Right atrium auricular region (tissue), 2 donors: ENCODE measurements around the gene PPP4R1. TPM values are rescaled to one million over a fixed set of nuclear protein-coding genes. Genes with fewer than 3 reads are reported as not detected.

Source experiments
- DNase-seq: peaks from one replicate; pipeline ENCODE4 v3.0.0-alpha.2; 2019; ENCODE audit warnings: low spot score
- H3K27ac ChIP-seq, 2 donors: fragments of 200-600 bp; sonication (generic); 1 replicate in 1 of 2; 2 replicates in 1 of 2; pipeline ENCODE4 v1.5.1; 2016 to 2019
- H3K27me3 ChIP-seq, 2 donors: fragments of 200-600 bp; sonication (generic); one replicate each; pipeline versions ENCODE4 v1.5.1 to v1.6.0; 2017 to 2019
- H3K36me3 ChIP-seq: fragments of 200-600 bp; sonication (generic); one replicate; pipeline ENCODE4 v1.5.1; 2016
- H3K4me1 ChIP-seq, 2 donors: fragments of 200-600 bp; sonication (generic); one replicate each; pipeline versions ENCODE4 v1.5.1 to v1.6.0; 2017 to 2019
- H3K4me3 ChIP-seq, 2 donors: fragments of 200-600 bp; sonication (generic); 1 replicate in 1 of 2; 2 replicates in 1 of 2; pipeline ENCODE4 v1.5.1; 2017 to 2019; ENCODE audit warnings: mild to moderate bottlenecking in 1 of 2, moderate library complexity in 1 of 2
- H3K9me3 ChIP-seq, 2 donors: fragments of 200-600 bp; sonication (generic); one replicate each; pipeline ENCODE4 v1.5.1; 2019
- total RNA-seq, 2 donors: library from RNA; depleted of rRNA; stranded (reverse); fragments of >200 nt; gene quantifications; one replicate each; pipeline ENCODE4 v1.1.0, GENCODE V29; 2016
- TF ChIP-seq, protein P1 (sequence below), 2 donors: fragments of 200-600 bp; sonication (generic); IDR thresholded peaks; one replicate each; pipeline ENCODE4 v1.5.1; 2019; ENCODE audit warnings: antibody characterized with exemption in 2 of 2

Gene PPP4R1
- total RNA-seq, 2 donors from 2014 or later: 38.9 to 51.4 TPM

DNA sequence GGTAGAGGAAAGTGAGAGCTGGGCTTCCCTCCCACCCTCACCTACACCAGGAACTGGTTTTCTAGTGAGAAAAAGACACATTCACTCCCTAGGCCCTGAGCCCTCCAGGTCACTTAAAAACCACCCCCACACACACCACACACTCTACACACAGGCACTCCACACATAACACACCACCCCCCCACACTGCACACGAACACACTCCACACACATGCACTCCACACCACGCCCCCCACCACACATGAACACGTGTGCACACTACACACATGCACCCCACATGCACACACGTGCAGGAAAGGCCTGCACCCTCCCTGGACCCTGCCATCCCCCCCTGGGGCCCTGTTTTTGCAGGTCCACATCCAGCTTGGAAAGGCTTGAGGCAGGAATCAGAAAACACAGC, 71.4 kb downstream of the PPP4R1 start:
- DNase-seq: no peak
- no peaks in the 10 kb centered on the region for H3K9me3 ChIP-seq
- TF ChIP-seq, protein P1, sequence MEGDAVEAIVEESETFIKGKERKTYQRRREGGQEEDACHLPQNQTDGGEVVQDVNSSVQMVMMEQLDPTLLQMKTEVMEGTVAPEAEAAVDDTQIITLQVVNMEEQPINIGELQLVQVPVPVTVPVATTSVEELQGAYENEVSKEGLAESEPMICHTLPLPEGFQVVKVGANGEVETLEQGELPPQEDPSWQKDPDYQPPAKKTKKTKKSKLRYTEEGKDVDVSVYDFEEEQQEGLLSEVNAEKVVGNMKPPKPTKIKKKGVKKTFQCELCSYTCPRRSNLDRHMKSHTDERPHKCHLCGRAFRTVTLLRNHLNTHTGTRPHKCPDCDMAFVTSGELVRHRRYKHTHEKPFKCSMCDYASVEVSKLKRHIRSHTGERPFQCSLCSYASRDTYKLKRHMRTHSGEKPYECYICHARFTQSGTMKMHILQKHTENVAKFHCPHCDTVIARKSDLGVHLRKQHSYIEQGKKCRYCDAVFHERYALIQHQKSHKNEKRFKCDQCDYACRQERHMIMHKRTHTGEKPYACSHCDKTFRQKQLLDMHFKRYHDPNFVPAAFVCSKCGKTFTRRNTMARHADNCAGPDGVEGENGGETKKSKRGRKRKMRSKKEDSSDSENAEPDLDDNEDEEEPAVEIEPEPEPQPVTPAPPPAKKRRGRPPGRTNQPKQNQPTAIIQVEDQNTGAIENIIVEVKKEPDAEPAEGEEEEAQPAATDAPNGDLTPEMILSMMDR (IDR thresholded peaks at IDR 0.05): no peak

DNA sequence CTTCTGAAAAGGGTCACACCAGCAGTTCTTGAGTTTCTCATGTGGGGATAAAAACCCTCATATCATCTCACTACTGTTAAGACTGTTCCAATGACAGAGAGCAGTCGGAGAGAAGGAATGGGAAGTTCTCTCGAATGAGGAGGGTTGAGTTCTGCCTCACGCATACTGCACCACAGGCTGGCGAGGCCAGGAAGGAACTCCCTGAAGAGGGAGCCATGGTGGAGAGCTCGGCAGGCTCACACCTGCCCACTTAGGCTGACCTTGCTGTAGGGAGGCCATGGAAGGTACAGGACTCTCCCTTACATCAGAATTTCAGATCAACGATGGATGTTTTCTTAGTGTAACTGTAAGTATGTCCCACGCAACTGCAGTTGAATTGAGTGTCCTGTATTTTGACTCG, 74.4 kb downstream of the PPP4R1 start:
- Histone ChIP-seq H3K9me3 (no peaks in the 10 kb centered on the region), H3K36me3 (peaks cover 37% of the 10 kb centered on the region), H3K4me1 (peaks cover 0 to 4% of the 10 kb centered on the region in 2 donors), H3K4me3 (no peak overlapping the region), H3K27ac (no peak overlapping the region), H3K27me3 (no peaks in the 10 kb centered on the region)
- DNase-seq: no peak
- TF ChIP-seq, protein P1 (IDR thresholded peaks at IDR 0.05): no peak

More for the DNA sequence above, 71.4 kb downstream of the PPP4R1 start:
- peaks cover 42% of the 10 kb centered on the region for H3K36me3 ChIP-seq
- H3K4me3 ChIP-seq: no peak overlapping the region
- no peaks in the 10 kb centered on the region for H3K27me3 ChIP-seq
- H3K4me1 ChIP-seq: no peaks in the 10 kb centered on the region
- H3K27ac ChIP-seq: no peak overlapping the region

DNA sequence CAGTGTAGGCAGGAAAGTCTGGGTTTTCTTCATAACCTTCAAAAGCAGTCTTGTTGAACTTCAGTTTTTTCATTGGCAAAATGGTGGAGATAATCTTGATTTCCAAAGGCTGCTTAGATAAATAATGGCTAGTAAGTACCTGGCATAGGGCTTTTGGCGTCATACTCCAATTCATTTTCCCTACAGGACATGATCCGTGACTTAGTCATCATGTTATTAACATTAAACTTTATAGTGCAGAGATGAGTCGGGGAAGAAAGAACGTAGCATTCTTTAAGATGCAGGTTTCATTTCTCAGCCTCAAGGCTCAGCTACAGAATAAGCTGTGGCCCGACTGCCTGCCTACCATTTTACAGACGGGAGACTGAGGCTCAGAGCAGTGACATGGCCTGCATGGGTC, 75.1 kb downstream of the PPP4R1 start:
- no peak for DNase-seq
- Histone ChIP-seq H3K9me3 (no peaks in the 10 kb centered on the region), H3K36me3 (peaks cover 42% of the 10 kb centered on the region), H3K4me3 (no peak overlapping the region), H3K4me1 (peaks cover 0 to 4% of the 10 kb centered on the region in 2 donors), H3K27ac (no peak overlapping the region), H3K27me3 (no peaks in the 10 kb centered on the region)
- TF ChIP-seq, protein P1 (IDR thresholded peaks at IDR 0.05): no peak

DNA sequence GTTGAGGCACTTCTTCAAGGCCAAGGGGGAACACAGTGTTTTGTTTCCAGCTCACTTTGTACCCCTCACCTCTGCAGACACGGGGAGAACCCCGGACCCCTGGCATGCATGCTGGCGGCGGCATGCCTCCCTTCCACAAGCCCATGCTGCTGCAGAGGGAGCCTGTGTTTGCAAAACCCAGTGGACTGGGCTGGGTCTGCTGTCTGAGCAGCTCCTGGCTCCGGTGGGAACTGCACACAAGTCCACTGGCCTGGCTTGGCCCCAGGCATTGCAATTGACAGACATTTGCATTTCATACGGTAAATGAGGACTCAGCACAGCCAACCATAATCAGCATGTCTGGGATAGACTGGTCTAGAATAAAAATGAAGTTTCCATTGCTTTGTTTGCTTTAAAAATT, 76.7 kb downstream of the PPP4R1 start:
- Histone ChIP-seq H3K4me1 (peaks cover 0 to 4% of the 10 kb centered on the region in 2 donors), H3K27me3 (no peaks in the 10 kb centered on the region), H3K9me3 (no peaks in the 10 kb centered on the region), H3K36me3 (peaks cover 53% of the 10 kb centered on the region), H3K27ac (no peak overlapping the region), H3K4me3 (no peak overlapping the region)
- no peak for DNase-seq
- TF ChIP-seq, protein P1 (IDR thresholded peaks at IDR 0.05): no peak

DNA sequence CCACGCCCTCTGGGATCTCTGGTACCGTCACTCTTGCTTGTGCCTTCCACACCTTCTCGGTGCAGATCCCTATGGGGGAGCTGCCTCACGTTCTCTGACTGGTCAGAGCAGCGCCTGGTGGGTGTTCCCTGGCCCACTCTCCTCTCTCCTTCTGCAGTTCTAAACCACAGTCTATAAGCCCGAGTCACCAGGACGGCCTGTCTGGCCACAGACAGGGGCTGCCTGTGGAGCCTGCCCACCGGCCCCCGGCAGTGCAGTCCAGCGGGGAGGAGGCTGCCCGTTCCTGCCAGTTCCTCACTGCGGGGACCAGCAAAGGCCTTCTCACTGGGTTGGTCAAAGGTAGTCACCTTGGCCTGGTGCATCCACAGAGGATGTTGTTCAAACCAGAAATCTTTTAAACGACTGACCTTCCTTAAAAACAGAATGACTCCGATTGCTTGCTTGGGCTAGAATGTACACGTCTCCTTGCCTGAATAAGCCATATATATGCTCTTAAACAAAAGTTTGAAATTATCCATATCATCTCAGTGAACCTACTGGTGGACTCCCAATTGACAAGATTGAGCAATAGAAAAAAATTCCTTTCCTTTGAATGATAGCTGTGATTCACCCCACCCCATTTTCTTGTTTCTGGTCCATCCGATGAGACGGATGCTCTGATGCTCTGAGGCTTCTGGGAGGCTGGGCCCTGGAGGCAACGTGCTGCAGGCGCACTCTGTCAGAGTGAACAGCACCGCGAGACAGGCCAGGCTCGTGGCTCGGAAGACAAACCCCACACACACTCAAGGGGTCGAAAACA, 77.8 kb downstream of the PPP4R1 start:
- Histone ChIP-seq H3K4me3 (no peak overlapping the region), H3K27me3 (no peaks in the 10 kb centered on the region), H3K36me3 (peaks cover 59% of the 10 kb centered on the region), H3K27ac (no peak overlapping the region), H3K9me3 (no peaks in the 10 kb centered on the region), H3K4me1 (peaks cover 0 to 4% of the 10 kb centered on the region in 2 donors)
- DNase-seq: no peak
- TF ChIP-seq, protein P1 (IDR thresholded peaks at IDR 0.05): no peak
